ENCODE measurements around the gene MINAR1. TPM values are rescaled to one million over a fixed set of nuclear protein-coding genes. Genes with fewer than 3 reads are reported as not detected.

Gene MINAR1
- total RNA-seq, 5 donors from 2014 or later (not counting 1 experiment from before 2014, with no cell fraction given) = 0.30 to 0.47 (median 0.42) TPM

- Histone ChIP-seq H3K36me3 (ENCODE audit: control insufficient read depth in 2 of 2, extremely low read depth in 1 of 2, insufficient read depth in 1 of 2, low read length in 1 of 2) (no peaks in the 10 kb centered on the region), H3K27ac (ENCODE audit: low read length) (no peak overlapping the region), H3K4me1 (ENCODE audit: control insufficient read depth in 1 of 2, extremely low read depth in 1 of 2, insufficient read depth in 2 of 2, low read length in 2 of 2) (no peaks in the 10 kb centered on the region), H3K27me3 (replicated peaks in 1 of 2; ENCODE audit: control insufficient read depth in 2 of 2, extremely low read depth in 1 of 2, insufficient read depth in 2 of 2, low read length in 1 of 2) (peaks cover 0 to 23% of the 10 kb centered on the region in 2 experiments), H3K4me3 (ENCODE audit: control insufficient read depth in 1 of 2, extremely low read depth in 1 of 2, low read length in 1 of 2) (no peak overlapping the region), H3K9me3 (no peaks in the 10 kb centered on the region)
- ChIA-PET POLR2A (no interaction called here), CTCF (no interaction called here)
- DNase-seq (no peak), ATAC-seq (replicated peaks in 1 of 4) (no peak)
- Mint-ChIP-seq H3K4me1 (no peaks in the 10 kb centered on the region), H3K4me3 (no peak overlapping the region), H3K9me3 (peaks cover 0 to 11% (median 3%) of the 10 kb centered on the region in 3 donors), H3K27ac (no peak overlapping the region), H3K36me3 (peaks cover 8% of the 10 kb centered on the region), H3K27me3 (peaks cover 9 to 17% of the 10 kb centered on the region in 2 donors)
- 75% methylated on average over 14 of the region's 17 CpGs for WGBS (ENCODE audit: insufficient coverage)
These were observed 19.3 kb downstream of the MINAR1 start for GRCh38 chr15:79451361-79451999.

DNA sequence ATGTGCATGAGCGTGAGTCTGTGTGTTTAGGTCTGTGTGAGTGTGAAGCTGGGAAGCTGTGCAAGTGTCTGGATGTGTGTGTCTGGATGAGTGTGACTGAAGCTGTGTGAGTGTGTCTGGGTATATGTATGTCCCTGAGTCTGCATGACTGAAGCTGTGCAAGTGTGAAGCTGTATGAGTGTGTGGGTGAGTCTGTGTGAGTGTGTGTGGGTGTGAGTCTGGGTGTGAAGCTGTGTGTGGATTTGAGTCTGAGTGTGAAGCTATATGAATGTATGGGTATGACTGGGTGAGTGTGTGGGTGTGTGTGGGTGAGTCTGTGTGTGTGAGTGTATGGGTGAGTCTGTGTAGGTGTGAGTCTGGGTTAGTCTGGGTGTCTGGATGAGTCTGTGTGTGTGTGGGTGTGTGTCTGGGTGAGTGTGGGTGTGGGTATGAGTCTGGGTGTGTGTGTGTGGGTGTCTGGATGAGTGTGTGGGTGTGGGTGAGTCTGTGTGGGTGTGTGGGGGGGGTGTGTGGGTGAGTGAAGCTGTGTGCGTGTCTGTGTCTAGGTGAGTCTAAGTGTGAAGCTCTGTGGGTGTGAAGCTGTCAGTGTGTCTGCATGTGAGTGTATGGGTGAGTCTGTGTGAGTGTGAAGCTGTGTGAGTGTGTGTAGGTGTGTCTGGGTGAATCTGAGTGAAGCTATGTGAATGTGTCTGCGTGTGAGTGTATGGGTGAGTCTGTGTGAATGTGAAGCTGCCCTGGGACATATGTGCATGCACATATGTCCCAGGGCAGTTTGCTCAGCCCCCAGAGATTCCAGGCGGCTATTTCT lies 20.3 kb downstream of the MINAR1 start:
- H3K36me3 Mint-ChIP-seq = peaks cover 5% of the 10 kb centered on the region
- Histone ChIP-seq H3K27me3 (replicated peaks in 1 of 2; ENCODE audit: control insufficient read depth in 2 of 2, extremely low read depth in 1 of 2, insufficient read depth in 2 of 2, low read length in 1 of 2) (peaks cover 0 to 24% of the 10 kb centered on the region in 2 experiments), H3K27ac (ENCODE audit: low read length) (no peak overlapping the region), H3K36me3 (ENCODE audit: control insufficient read depth in 2 of 2, extremely low read depth in 1 of 2, insufficient read depth in 1 of 2, low read length in 1 of 2) (no peaks in the 10 kb centered on the region), H3K9me3 (no peaks in the 10 kb centered on the region), H3K4me3 (ENCODE audit: control insufficient read depth in 1 of 2, extremely low read depth in 1 of 2, low read length in 1 of 2) (no peak overlapping the region), H3K4me1 (ENCODE audit: control insufficient read depth in 1 of 2, extremely low read depth in 1 of 2, insufficient read depth in 2 of 2, low read length in 2 of 2) (no peaks in the 10 kb centered on the region)
- ATAC-seq (replicated peaks in 1 of 4) (no peak), DNase-seq (no peak)
- no peak overlapping the region for H3K4me3 Mint-ChIP-seq
- H3K27ac Mint-ChIP-seq = no peak overlapping the region
- ChIA-PET POLR2A (no interaction called here), CTCF (no interaction called here)
- peaks cover 0 to under 1% (median 0%) of the 10 kb centered on the region in 3 donors for H3K9me3 Mint-ChIP-seq
- H3K4me1 Mint-ChIP-seq = no peaks in the 10 kb centered on the region
- WGBS (ENCODE audit: insufficient coverage) = 86% methylated on average over 3 of the region's 4 CpGs
- H3K27me3 Mint-ChIP-seq = peaks cover 9 to 17% of the 10 kb centered on the region in 2 donors

DNA sequence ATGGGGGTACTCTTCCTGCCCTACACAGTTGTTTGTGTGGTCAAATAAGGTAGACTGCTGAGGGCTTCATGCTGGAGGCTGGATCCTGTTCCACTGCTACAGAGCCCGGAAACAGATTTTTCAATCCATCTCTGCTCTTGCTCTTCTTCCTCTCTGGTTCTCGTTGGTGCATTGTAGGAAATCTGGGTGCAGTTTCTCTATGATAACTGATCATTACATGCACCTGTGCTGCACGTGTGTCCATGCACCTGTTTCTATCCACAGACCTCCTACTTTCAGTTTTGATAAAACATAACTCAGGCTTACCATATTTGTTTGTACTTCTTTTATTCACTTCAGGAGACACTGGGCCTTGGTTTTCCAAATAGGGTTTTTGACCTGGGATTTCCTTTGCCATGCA lies 21.3 kb downstream of the MINAR1 start:
- Mint-ChIP-seq H3K27ac (no peak overlapping the region), H3K27me3 (peaks cover 8 to 11% of the 10 kb centered on the region in 2 donors), H3K9me3 (no peaks in the 10 kb centered on the region), H3K4me1 (no peaks in the 10 kb centered on the region), H3K4me3 (no peak overlapping the region), H3K36me3 (peaks cover 3% of the 10 kb centered on the region)
- H3K4me3 ChIP-seq (ENCODE audit: control insufficient read depth in 1 of 2, extremely low read depth in 1 of 2, low read length in 1 of 2) = no peak overlapping the region
- H3K27me3 ChIP-seq (replicated peaks in 1 of 2; ENCODE audit: control insufficient read depth in 2 of 2, extremely low read depth in 1 of 2, insufficient read depth in 2 of 2, low read length in 1 of 2) = peaks cover 0 to 24% of the 10 kb centered on the region in 2 experiments
- DNase-seq = no peak
- ChIA-PET CTCF (no interaction called here), POLR2A (no interaction called here)
- WGBS (ENCODE audit: insufficient coverage) = 60% methylated on average over 1 of the region's 3 CpGs
- no peak for ATAC-seq (replicated peaks in 1 of 4)
- no peaks in the 10 kb centered on the region for H3K4me1 ChIP-seq (ENCODE audit: control insufficient read depth in 1 of 2, extremely low read depth in 1 of 2, insufficient read depth in 2 of 2, low read length in 2 of 2)
- no peaks in the 10 kb centered on the region for H3K9me3 ChIP-seq
- no peaks in the 10 kb centered on the region for H3K36me3 ChIP-seq (ENCODE audit: control insufficient read depth in 2 of 2, extremely low read depth in 1 of 2, insufficient read depth in 1 of 2, low read length in 1 of 2)
- no peak overlapping the region for H3K27ac ChIP-seq (ENCODE audit: low read length)

DNA sequence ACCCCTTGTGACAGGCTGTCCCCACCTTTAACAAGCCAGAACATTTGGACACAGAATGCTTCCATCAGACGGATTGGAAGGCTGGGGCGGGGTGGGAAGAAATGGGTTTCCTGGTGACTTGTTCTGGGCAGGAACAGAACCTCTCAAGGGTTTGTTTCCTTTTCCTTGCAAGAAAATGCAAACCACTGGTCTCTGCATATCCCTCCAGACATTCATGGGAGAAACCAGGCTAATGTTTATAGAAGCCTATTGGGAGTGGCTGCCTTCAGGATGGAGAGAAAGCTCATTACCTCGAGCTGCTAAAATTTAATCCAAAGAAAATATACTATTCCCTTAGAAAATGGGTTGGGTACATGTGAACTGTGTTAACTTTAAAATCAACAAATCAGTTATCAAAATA lies 21.9 kb downstream of the MINAR1 start:
- no peak overlapping the region for H3K4me3 ChIP-seq (ENCODE audit: control insufficient read depth in 1 of 2, extremely low read depth in 1 of 2, low read length in 1 of 2)
- ATAC-seq (replicated peaks in 1 of 4) (no peak), DNase-seq (no peak)
- ChIA-PET POLR2A (no interaction called here), CTCF (no interaction called here)
- Mint-ChIP-seq H3K4me3 (no peak overlapping the region), H3K9me3 (no peaks in the 10 kb centered on the region), H3K27ac (no peak overlapping the region), H3K27me3 (peaks cover 6 to 8% of the 10 kb centered on the region in 2 donors), H3K36me3 (no peaks in the 10 kb centered on the region), H3K4me1 (no peaks in the 10 kb centered on the region)
- H3K36me3 ChIP-seq (ENCODE audit: control insufficient read depth in 2 of 2, extremely low read depth in 1 of 2, insufficient read depth in 1 of 2, low read length in 1 of 2) = no peaks in the 10 kb centered on the region
- H3K27me3 ChIP-seq (replicated peaks in 1 of 2; ENCODE audit: control insufficient read depth in 2 of 2, extremely low read depth in 1 of 2, insufficient read depth in 2 of 2, low read length in 1 of 2) = peaks cover 0 to 24% of the 10 kb centered on the region in 2 experiments
- H3K4me1 ChIP-seq (ENCODE audit: control insufficient read depth in 1 of 2, extremely low read depth in 1 of 2, insufficient read depth in 2 of 2, low read length in 2 of 2) = no peaks in the 10 kb centered on the region
- H3K9me3 ChIP-seq = no peaks in the 10 kb centered on the region
- no peak overlapping the region for H3K27ac ChIP-seq (ENCODE audit: low read length)
- WGBS (ENCODE audit: insufficient coverage) = no CpG with 5 or more reads among the region's 3 CpGs

- CTCF ChIA-PET = no interaction called here
- peaks cover 0 to 4% of the 10 kb centered on the region in 2 donors for H3K27me3 Mint-ChIP-seq
- no peaks in the 10 kb centered on the region for H3K9me3 ChIP-seq
- ATAC-seq (replicated peaks in 1 of 4) (no peak), DNase-seq (no peak)
- H3K9me3 Mint-ChIP-seq = no peaks in the 10 kb centered on the region
- H3K27ac Mint-ChIP-seq = no peak overlapping the region
- peaks cover 0 to 16% of the 10 kb centered on the region in 2 experiments for H3K27me3 ChIP-seq (replicated peaks in 1 of 2; ENCODE audit: control insufficient read depth in 2 of 2, extremely low read depth in 1 of 2, insufficient read depth in 2 of 2, low read length in 1 of 2)
- H3K36me3 ChIP-seq (ENCODE audit: control insufficient read depth in 2 of 2, extremely low read depth in 1 of 2, insufficient read depth in 1 of 2, low read length in 1 of 2) = no peaks in the 10 kb centered on the region
- H3K36me3 Mint-ChIP-seq = no peaks in the 10 kb centered on the region
- no peak overlapping the region for H3K4me3 Mint-ChIP-seq
- no CpG with 5 or more reads among the region's 4 CpGs for WGBS (ENCODE audit: insufficient coverage)
- H3K27ac ChIP-seq (ENCODE audit: low read length) = no peak overlapping the region
- H3K4me1 ChIP-seq (ENCODE audit: control insufficient read depth in 1 of 2, extremely low read depth in 1 of 2, insufficient read depth in 2 of 2, low read length in 2 of 2) = no peaks in the 10 kb centered on the region
- POLR2A ChIA-PET = no interaction called here
- no peak overlapping the region for H3K4me3 ChIP-seq (ENCODE audit: control insufficient read depth in 1 of 2, extremely low read depth in 1 of 2, low read length in 1 of 2)
- H3K4me1 Mint-ChIP-seq = no peaks in the 10 kb centered on the region
These were observed 23.2 kb downstream of the MINAR1 start for GRCh38 chr15:79455361-79455760.

DNA sequence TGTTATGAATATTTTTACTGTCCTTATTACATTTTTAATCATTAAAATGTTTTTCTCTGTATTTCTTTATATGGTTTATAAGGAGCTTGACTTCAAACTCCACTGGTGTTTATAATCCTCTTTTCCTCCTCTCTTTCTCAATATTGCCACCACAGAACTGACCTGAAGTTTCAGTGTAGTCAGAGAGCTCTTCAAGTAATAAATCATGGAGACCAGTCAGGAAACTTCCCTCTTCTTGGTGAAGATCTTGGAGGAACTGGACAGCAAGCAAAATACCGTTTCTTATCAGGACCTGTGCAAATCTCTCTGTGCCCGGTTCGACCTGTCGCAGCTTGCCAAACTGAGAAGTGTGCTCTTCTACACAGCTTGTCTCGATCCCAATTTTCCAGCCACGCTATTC lies 23.8 kb downstream of the MINAR1 start:
- Histone ChIP-seq H3K27me3 (replicated peaks in 1 of 2; ENCODE audit: control insufficient read depth in 2 of 2, extremely low read depth in 1 of 2, insufficient read depth in 2 of 2, low read length in 1 of 2) (peaks cover 0 to 16% of the 10 kb centered on the region in 2 experiments), H3K36me3 (ENCODE audit: control insufficient read depth in 2 of 2, extremely low read depth in 1 of 2, insufficient read depth in 1 of 2, low read length in 1 of 2) (no peaks in the 10 kb centered on the region), H3K4me1 (ENCODE audit: control insufficient read depth in 1 of 2, extremely low read depth in 1 of 2, insufficient read depth in 2 of 2, low read length in 2 of 2) (no peaks in the 10 kb centered on the region), H3K27ac (ENCODE audit: low read length) (no peak overlapping the region), H3K4me3 (ENCODE audit: control insufficient read depth in 1 of 2, extremely low read depth in 1 of 2, low read length in 1 of 2) (no peak overlapping the region), H3K9me3 (no peaks in the 10 kb centered on the region)
- H3K4me1 Mint-ChIP-seq = no peaks in the 10 kb centered on the region
- H3K36me3 Mint-ChIP-seq = no peaks in the 10 kb centered on the region
- ChIA-PET CTCF (no interaction called here), POLR2A (no interaction called here)
- no peak overlapping the region for H3K27ac Mint-ChIP-seq
- H3K9me3 Mint-ChIP-seq = no peaks in the 10 kb centered on the region
- H3K27me3 Mint-ChIP-seq = peaks cover 0 to 4% of the 10 kb centered on the region in 2 donors
- DNase-seq = no peak
- no peak overlapping the region for H3K4me3 Mint-ChIP-seq
- ATAC-seq (replicated peaks in 1 of 4) = no peak
- 85% methylated on average over 6 of the region's 6 CpGs for WGBS (ENCODE audit: insufficient coverage)

Measured in T-cell (primary cell).